T-helper 22 cell (primary cell): Measurements from ENCODE around the gene FANCI.

Source experiments
- DNase-seq: peaks from one replicate; pipeline ENCODE4 v3.0.0-alpha.2; 2020; ENCODE audit warnings: low read depth

FANCI gene

DNA sequence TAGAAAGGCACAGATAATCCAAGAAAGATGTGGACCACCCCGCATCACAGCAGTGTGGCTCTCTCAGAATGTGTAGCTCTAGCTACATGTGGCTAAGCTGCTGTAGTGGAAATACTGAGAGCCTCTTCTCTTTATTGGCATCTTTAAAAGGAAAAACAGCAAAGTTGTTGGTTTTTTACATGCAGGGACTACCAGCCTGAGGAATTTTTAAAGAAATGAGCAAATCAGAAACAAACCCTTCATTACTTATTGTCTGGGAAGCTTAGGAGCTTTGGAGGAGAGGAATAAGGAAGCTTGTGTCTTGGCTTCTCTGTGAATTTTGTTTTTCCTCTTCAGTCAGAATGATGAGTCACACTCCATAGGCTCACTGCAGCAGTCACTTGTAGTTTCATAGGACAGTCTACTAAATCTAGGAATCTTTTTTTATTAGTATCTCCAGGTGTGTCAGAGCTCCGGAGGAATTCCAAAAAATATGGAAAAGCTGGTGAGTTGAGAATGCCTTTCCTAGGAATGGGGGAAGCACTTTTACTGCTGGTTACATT is 63.3 kb downstream of the FANCI start:
- DNase-seq, result no peak

DNA sequence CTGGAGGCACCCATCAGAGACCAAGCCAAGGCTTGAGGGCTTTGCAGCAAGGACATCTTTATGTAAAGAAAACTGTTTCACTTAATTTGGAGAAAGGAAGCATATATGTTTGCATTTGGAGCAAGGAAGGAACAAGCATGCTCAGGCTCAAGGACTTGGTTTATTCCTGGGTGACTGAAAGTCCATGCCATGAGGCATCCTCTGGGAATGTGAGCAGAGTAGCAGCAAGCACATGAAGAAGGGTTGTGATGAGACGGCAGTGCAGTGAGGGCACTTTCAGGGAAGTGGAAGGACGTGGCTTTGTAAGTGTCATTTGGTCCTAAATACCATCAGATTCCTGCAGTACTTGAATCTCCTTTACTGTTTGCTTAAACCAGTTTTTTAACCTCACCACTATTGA is 64.0 kb downstream of the FANCI start:
- no peak for DNase-seq

DNA sequence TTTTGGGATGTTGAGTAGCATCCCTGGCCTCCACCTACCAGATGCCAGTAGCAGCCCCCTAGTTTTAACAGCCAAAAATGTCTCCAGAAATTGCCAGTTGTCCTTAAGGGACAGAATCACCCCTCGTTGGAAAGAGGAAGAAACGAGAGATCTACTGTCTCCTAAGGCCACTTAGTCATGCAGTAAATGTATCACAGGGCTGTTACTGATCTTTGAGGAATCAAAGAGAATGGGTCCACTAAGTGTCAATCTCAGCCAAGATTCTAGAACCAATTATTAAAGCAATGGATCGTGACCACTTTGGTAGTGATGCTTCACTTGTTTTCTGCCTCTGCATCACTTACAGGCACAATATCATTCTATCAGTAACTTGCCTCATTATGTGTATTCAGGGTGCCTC is 64.5 kb downstream of the FANCI start:
- no peak for DNase-seq

DNA sequence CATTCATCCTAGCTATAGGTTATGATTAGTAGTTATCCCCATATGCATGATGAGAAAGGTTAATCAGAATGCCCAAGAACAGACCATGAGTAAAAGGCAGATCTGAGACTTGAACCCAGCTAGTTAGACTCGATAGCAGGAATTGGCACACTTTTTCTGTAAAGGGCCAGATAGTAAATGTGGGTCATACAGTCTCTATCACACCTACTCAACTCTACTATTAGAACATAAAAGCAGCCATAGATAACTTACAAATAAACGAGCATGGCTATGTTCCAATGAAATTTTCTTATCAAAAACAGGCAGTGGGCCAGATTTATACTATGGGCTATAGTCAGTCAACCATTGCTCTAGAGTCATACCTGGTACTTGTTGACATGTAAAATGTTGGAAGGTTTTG is 66.2 kb downstream of the FANCI start:
- no peak for DNase-seq

DNA sequence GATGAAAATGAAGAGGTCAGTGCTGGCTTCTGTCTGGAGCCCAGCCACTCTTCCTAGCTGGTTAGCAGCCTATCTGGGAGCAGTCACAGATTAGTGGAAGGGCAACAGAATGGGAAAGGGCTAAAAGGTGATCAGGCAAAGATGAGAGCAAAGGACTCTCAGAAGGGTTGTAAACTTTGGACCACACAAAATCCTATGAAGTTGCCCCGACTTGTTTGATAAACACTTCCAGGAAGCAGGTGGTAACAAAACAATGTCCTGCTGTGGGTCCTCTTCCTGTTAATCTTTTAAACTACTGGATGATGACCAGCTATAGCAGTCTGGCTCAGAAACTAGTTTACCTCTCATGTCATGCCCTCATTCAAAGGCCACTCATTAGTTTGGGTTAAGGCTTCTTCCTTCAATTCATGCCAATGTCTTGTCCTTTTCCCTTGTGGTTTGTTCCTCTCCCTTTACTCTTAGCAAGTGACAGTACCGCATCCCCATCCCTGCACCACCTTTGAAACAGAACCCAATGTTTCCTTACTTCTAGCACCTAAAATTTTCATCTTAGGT is 71.7 kb downstream of the FANCI start:
- DNase-seq, result no peak

DNA sequence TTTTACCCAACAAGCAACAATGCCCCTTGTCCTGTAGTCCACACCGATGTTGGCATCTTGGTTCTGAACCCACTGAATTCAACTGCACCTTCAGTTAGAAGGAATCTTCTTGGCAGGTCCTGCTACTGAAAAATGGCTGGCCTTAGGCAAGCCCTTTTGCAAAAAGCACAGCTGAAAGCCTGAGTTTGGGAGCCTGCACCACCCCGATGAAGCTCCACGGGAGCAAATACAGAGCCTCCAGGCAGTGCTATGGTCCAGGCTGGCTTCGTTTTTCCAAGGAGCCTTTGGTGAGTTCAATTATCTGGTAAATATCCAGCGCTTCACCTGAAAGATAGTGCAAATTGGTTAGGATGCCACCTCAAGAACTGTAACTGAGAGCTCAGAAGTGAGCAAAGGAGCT is 72.7 kb downstream of the FANCI start:
- no peak for DNase-seq

DNA sequence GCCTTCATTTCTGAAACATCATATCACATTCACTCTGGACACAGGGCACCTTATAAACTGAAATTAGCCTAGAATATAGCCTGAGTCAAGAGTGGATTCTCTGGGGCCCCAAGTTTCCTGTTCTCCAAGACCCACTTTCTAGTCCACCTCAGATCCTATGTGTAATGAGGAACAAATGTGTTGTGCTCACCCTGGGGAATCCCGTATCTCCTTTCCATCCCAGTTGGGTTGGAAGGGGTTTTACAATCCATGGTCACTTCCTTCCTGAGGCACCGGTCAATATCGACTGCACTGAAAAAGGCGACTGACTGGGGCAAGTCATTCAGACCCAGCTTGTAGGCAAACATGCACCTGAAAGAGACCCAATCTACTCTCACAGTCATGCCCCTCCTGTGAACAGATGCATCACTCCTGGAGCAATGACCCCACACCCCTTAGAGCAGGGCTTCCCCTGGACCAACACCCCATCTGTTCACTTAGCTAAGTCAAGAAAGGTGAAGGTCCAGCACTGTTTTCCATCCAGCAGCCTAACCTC is 73.5 kb downstream of the FANCI start:
- no peak for DNase-seq

DNA sequence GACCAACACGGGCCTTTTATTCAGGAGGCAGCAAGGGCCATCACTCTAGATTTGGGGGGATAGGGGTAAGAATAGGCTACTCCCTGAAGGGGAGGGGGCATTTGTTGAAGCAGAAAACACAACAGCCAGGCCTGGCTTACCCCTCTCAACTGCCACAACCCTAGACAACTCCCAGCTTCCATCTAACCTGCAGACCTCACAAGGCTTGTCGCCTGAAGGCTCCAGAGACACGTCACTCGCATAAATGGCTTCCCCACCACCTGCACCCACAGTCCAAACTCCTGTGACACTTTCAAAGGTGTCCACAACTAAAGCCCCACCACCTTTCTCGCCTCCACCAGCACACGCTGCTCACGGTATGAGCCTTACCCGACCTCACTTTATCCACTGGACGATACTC is 75.9 kb downstream of the FANCI start:
- no peak for DNase-seq

DNA sequence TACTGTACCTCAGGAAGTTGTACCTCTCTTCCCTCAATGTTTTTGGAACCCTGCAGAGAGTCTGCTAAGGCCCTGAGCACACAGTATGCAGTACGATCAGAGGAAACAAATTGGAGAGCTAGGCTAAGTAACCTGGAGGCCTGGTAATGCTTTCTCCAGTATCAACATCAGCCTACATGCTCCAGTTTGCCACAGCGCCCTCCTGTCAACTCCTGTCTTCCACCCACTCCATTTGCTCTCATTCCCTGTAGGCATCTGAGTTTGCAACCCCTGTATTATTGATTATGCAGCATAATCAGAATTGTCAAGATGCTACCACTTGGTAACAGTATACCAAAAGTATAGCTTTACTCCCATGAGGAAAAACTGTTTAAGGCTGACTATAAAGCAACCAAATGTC is 76.4 kb downstream of the FANCI start:
- DNase-seq, result no peak

DNA sequence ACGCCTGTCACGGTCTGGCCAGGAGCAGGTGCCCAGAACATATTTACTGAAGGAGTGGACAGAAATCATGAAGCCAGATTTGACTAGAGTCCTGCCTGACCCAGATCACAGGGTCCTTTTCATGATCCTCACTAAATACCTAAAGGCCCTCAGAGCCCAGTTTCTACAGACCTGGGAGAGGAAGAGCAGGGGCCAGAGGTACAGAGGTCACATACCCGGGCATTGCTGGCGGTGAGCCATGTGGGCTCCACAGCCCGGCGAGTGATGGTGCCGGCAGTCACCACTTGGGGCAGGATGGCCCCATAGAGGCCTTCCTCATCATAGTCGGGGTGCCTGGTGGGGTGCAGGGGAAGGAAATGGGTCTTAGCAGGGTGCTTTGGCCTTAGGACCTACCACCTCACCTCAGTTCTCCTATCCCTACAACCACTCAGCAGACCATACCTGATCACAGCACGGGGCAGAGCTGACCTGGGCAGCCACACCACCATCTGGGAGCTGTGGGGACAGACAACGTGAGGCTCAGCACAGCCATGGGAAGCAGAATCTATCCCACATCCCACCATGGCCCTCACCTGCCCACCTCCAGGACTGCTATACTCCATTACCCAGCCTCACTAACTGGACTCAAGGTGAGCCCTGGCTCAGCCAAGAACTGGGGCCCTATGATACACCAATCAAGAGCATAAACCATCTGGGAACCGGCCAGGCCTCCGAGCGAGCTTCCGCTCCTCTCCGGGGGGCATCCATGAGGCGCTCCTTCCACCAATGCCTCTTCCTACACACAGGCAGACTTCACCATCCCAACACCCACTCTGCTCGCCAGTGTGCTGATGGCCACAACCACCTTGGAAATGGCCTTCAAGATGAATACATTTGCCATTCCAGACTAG is 78.0 kb downstream of the FANCI start:
- no peak for DNase-seq

DNA sequence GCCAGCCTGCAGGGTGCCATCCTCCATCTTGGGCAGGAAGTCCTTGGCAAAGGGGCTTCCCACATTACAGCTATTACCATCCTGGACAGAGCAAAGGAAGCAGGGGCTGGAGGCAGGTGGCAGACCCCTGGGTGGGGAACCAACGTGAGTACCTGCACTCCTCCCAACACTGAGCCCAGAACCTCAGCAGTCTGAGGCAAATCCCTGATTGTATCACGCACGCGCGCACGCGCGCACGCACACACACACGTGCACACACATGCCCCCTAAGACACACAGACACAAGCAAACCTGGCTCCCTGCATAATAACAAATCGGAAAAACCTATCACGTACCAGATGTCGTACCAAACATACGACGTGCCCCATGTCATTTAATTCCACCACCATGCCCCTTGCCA is 79.0 kb downstream of the FANCI start:
- DNase-seq, result no peak

DNA sequence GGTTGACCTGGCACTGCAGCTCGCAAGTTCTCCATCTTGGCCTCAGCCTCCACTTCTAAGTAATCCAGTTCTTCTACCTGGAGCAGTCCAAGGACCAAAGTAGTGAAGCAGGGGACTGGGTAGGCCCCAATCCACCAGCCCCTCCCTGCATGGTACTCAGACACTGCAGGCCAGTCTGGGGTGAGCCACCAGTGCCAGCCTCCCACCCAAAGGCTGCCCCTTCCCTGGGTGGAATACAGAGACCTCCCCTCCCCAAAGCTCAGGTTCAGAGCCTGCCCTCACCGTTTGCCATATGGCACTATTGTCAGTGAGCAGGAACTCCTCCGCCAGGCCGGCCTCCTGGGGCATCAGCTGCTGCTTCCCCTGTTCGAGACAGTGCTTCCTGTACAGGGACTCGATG is 80.0 kb downstream of the FANCI start:
- DNase-seq, result no peak

DNA sequence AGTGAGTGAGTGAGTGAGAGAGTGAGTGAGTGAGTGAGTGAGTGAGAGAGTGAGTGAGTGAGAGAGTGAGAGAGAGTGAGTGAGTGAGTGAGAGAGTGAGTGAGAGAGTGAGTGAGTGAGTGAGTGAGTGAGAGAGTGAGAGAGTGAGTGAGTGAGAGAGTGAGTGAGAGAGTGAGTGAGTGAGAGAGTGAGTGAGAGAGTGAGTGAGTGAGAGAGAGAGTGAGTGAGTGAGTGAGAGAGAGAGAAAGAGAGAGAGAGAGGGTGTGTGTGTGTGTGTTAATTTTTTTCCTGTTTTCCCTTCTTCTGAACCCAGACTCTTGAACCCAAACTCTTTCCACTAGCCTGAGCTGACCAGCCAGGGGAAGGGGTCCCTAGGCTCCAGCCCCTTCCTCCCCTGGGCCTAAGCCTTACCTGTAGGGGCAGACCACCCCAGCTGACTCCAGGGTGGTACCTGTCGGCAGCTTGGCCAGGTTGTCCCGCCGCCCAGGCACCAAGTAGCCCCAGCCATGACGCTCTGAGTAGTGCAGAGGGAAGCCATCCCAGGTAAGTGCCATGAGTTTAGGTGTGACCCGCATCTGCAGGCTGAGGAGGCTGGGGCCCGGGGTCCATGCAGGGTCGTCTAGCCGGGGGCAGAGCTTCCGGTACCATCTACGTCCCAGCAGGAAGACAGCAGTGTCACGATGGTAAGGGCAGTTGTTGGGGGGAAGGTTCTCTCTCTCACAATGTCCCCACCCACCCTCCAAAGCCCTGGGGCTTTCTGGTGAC is 81.4 kb downstream of the FANCI start:
- DNase-seq, result no peak

DNA sequence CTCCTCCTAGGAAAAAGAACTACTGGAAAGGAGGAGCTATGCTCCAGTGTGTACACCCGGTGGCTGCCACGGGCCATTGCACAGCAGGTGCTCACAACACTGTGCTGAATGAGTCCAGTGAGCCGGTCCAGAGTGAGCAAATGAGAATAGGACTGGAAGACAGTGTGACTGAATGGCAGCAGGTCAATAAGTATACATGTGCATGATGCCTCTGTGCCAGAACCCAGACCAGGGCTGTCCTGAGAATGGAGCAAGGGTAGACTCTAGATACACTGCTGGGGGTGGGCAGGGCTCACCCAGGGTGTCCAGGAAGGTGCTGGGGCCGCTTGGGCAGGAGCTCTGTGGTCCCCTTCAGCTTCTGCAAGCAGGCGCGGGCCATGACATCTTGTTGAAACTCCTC is 82.5 kb downstream of the FANCI start:
- DNase-seq, result no peak

DNA sequence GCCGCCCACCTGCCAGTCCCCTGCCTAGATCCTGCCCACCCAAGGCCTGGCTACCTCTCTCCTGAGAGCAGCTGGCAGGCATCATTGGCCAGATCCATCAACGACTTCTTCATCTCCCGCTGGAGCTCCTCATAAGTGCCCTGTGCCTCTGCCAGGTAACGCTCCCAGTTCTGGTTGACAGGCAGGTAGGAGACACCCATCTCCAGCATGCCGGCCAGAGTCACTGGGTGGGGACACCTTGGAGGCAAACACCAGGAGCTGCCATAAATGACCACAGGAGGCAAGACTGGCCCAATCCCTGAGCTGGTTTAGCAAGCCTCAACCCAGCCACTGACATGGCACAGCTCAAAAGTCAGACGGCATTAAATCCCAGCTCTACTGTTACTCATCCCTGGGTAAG is 83.3 kb downstream of the FANCI start:
- DNase-seq, result no peak

DNA sequence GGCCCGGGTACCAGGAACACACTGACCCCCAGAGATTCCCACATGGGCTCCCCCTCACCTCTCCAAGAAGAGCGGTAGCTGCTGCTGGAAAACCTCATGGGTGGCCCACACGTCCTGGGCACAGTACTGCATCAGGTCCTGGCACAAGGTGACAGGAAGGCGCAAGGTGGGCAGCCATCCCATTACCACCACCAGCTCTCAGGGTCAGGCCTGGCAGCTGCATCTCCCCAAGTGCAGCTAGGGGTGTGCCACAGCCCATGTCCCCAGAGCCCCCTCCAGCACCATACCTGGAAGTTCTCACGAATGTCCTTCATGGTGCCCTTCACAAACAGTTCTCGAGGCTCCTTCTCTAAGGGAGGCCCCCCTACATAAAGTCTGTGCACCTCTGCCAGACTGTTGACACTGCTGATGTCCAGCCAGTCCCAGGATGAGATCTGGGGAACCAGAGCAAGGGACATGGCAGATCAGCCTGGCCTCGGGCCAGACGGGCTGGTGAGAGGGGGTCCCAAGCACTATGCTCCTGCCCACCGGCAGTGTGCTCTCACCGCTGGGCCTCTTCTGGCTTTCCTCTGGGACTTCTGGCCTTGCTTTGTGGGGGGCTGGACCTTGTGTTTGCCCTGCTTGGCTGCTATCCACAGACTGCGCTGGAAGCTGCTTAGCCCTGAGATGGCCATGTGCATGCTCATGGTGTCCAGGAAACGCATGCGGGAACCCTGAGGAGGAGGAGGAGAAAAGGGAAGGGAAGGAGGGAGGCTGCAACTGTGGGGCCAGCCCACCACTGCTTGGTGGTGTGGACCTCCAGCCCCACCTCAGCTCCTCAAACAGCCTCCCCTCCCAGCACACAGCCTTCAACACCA is 84.8 kb downstream of the FANCI start:
- no peak for DNase-seq

DNA sequence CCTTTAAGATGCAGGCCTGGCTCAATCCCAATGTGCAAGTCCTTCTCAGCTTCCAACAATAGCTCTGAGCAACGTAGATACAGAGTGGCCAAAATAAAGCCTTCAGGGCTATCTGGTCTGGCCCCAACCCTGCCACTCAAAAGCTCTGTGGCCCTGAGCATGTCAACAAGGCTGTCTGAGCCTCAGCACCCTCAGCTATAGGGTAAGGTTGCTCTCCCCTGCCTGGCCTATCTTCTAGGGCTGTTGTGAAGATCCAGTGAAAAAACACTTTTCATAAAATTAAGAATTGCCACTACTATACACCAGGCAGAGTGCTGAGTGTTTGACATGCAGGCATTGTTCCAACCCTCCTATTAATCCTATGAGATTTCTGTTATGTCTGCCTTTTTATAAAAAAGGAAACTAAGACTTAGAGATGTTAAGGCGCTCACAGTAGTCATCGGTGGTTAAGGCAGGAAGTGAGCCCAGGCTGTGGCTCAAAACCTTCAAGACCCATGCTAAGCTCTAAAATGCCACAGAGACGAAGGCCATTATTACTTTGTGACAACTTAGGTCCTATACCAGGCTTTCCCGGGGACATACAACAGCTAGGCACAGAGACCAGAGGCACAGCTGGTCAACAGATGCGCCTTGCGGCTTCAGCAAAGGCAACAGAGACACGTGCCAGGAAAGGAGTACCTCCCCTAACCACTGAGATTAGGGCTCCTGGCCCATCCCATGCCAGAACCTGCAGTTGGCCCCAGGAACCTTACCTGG is 85.7 kb downstream of the FANCI start:
- no peak for DNase-seq

DNA sequence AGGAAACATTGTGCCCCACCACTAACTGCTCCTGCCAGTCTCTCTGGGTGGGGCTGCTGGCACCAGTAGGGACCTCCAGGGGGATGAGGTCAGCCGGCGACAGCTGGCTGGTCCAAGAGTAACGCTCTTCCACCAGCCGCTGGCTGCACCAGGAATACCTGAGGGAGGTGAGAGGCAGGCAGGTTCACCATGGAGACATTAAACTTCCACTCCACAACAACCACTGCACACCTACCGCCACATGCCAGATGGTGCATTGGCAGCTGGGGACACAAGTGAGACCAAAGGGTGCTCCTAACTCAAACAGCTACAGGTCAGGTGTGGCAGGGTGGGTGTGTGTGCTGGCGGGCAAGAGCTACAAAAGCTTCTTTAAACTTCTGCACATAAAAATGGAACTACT is 86.3 kb downstream of the FANCI start:
- DNase-seq, result no peak

DNA sequence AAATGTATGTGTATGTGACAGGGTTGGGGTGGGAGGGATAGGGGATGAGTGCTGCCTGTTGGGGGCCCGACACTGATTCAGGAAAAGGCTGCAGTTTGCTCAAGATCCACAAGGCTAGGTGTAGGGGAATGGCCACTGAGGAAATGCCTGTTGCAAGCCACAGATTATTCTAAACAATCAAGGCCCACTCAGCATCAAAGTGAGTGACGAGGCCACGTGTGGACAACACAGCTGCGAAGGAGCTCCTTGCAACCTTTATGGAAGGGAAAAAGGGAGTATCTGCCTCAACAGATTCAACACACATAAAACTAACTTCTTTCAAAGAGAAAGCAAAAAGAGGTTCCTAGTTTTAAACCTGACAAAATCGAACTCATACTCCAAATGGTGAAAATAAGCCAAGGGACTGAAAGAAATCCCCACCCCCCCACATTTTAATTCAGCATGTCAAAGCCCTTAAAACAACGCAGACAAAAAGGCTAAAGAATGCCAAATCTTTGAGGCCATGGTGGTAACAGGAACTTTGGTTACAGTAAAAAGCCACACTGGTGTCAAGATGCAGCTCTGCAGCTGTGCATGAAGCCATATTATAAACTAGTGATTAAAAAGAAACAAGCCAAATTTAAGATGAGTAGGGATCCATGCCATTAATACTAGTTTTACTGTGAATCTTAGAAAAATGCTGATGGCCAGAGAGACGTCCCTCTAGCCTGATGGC is 87.3 kb downstream of the FANCI start:
- DNase-seq, result no peak

DNA sequence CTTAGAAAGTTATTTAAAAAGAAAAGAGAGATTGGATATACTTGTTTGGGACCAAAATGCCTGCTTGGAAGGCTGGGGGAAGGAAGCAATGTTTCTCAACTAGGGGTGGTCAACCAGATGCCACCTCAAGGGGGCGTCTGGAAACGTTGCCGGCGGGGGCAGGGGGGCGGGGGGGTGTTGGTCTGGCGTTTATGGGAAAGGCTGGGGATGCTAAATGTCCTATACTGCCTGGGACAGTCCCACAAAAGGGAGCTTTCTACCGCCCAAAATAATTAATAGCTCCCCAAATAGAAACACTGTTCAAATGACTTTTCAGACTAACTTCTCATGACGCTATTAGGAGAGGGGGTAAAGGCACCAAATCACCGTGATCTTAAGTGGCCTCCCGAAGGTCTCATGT is 88.7 kb downstream of the FANCI start:
- DNase-seq, result no peak
